Fibroblast of skin of abdomen (primary cell): ENCODE measurements around the gene TAB2.
A peak's percentile ranks its signal among the peaks of the same experiment; 100 is the strongest.

Experiments used
- DNase-seq: peaks from one replicate; pipeline ENCODE4 v3.0.0-alpha.2; 2013

The TAB2 gene

DNA sequence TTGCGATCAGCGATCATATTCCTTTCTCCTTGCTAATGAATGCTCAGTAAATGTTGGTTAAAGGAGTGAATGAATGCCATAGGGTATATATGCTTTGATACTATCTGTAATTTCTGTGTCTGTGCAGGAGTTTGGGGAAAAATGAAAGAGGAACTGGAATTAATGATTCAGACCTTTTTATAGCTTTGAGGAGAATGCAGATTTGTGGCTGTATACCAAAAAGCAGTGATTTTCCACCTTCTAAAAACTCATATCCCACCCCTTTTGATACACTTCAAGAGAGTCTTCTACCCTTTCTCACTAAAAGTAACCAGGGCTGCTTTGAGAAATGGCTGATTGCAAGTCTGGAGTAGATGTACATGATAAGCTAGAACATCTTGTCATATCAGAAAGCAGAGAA, 56.0 kb downstream of the TAB2 start:
- no peak for DNase-seq

DNA sequence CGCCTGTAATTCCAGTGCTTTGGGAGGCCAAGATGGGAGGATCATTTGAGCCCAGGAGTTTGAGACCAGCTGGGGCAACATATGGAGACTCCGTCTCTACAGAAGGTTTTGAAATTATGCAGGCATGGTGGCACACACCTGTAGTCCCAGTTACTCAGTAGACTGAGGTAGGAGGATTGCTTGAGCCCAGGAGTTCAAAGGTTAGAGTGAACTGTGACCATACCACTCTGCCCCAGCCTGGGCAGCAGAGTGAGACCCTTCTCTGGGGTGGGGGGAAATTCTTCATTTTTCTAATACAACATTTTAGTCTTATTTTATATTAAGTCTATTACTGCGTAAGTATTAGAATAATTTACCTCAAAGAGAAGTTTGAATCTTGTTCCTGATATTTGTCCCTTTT, 62.5 kb downstream of the TAB2 start:
- no peak for DNase-seq

DNA sequence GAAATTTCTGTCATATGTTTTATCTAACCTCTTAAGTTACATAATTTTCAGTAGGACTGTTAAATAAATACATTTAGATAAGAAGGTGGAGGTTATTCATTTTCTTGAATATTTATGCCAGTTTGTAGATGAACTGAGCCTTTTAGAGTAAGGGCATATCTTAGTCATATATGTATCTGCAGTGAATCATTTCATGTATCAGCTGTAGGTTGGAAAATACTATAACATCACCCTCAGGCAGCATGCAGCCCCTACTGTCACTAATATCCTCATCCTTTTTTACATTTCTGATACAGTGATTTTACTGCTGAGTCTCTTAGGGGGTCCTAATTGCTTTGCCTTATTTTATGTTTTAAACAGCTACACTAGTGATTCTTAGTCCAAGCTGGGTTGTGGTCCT, 63.0 kb downstream of the TAB2 start:
- no peak for DNase-seq

DNA sequence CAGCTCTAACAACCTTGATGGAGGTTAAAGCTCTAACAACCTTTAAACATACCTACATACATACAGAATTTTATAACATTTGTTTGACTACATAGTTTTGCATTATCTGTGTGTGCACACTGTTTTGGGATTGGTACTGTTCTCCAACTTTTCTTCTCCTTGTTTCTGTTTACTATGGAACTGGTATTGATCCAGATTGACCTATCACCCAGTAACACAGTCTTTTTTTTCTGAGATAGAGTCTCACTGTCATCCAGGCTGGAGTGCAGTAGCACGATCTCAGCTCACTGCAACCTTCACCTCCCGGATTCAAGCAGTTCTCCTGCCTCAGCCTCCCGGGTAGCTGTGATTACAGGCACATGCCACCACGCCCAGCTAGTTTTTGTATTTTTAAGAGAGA, 65.9 kb downstream of the TAB2 start:
- no peak for DNase-seq

DNA sequence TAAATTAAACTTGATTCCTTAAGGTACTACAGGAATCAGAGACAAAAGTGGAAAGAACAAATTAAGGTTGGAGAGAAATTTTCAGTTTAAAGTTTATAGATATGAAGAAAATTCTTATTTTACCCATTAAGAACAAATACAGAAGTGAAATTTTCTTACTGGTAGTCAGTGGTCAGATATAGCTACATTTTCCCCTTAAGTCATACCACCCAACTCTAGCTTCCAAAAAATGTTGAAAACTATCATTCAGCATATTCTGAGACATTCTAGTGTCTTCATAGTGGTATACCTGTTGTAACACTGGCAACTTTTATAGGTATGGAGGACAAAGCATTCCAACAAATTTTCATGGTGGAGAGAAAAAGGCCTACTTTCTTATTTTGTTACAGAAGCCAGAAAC, 67.0 kb downstream of the TAB2 start:
- DNase-seq, result no peak

DNA sequence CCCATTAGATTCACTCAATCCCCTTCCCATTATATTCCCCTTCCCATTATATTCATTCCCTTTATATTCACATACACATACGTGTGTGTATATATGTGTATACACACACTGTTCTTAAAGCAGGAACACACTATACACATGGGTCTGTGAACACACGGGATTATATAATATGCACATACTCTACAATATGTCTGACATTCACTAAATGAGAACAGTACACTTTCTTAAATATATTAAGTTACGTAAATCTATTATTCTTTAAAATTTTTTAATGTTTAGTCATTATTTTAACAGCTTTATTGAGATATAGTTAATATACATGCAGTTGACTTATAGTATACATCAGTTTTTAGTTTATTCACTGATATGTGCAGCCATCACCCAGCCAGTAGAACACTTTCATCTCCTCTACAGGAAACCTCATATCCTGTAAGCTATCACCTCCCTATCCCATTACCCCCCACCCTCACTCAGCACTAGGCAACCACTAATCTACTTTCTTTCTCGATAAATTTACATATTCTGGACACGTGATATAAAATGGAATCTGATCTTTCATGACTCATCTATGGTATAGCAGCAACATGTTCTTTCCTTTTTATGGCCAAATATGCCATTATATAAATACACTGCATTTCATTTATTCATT, 68.6 kb downstream of the TAB2 start:
- no peak for DNase-seq

DNA sequence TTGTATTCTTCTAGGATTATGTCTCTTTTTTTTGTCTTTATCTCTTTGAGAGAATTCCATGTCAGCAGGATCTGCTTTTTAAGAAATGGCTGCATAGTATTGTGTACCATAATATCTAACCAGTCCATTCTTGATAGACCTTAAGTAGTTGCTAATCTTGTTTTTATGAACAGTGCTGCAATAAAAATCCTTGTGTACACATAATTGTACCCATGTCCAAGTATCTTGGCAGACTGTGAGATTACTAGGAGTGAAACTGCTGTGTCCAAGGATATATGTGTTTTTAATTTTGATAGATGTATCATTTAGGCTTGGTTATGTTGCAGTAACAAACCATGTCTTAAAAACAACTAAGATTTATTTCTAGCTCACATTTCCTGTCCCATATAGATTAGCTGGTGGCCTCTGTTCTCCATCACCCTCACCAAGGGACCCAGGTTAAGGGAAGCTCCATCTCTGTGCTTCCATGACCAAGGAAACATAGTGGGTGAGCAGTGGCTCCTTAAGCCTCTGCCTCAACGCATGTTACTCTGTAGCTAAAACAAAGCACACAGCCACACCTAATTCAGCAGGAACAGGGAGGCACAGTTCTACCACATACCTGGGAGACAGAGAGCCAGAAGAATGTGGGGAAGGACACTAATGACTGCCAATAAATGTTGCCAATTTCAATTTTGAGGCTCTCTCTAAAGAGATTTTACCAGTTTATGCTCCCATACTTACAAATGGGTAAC, 70.4 kb downstream of the TAB2 start:
- no peak for DNase-seq

DNA sequence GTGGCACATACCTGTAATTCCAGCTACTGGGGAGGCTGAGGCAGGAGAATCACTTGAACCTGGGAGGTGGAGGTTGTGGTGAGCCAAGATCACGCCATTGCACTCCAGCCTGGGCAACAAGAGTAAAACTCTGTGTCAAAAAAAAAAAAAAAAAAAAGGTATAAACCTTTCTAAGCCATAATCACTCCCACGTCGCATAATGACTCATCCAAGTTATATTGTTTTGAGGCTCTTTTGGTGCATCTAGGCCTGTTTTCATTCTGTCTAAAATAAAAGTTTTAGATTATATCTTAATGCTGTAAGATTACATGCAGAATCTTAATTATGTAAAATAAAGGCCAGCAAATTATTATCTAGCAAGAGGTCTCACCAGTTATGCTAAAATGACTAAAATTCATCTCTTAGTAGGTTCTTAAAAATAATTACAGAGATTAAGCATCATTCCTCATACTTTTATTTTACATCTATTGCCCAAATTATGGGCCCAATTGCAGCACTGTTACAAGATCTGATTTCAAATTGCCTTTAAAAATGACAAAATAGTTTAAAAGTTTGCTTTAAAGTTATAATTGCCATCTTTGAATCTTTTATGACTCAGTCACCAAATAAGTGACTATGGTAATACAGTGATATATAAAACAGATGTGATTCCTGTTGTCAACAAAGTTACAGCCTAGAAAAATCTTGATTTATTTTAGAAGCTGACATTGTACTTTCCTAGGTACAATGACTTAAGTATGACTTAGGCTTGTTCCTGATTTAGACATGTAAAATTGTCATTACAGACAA, 72.2 kb downstream of the TAB2 start:
- DNase-seq, result peak; percentile 21

DNA sequence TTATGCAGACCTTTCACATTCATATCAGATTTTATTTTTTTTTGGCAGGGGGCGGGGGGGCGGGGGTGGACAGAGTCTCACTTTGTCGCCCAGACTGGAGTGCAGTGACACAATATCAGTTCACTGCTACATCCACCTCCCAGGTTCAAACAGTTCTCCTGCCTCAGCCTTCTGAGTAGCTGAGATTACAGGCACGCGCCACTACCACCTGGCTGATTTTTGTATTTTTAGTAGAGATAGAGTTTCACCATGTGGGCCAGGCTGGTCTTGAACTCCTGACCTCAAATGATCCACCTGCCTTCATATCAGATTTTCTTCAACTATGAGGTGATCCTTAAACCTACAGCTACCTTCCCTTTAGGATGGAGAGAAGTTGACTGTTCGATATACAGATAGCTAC, 74.6 kb downstream of the TAB2 start:
- DNase-seq, result no peak

DNA sequence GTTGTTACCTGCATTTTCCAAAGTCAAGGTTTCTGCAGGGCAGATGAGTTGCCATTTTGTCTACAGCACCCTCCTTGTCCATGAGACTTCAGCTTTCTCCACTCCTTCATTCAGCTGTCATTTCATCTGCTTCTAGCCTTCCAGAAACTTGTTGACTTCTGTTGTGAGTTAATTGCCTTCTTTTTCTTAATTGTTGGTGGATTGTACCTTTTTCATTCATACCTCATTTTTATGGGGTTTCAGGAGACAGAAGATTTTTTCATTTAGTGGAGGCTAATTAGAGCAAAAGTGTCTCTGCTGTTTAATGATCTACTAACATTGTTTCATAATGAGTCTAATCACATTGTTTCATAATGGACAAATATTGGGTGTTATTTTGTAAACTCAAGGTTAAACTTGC, 75.0 kb downstream of the TAB2 start:
- DNase-seq, result no peak

DNA sequence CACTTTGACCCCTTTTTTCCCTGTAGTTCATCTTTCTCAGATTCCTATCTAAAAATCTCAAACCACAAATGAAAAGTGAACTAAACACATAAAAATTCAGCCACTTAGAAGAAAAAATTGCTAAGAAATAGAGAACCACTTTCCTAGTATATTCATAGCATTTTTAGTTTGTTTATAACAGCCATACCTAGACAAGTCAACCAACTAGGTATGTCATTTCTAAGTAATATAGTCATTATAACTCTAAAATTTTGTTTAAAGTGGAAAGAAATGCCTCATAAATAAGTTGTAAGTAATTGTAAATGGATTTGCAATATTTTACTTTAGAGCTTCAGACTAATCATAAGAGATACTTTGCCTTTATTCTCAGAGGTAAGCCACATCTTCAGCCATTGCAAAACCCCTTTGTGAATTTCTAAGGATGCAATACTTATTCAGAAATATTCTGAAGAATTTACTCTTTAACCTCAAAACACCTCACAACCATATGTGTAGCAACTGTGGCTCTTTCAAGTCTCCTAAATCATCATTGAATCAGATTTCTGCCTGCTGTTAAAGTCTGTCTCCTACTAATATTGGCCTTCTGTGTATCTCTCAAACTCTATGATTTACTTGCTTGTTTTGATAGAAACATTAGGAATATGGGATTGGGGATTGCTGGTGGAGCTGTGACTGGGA, 75.6 kb downstream of the TAB2 start:
- DNase-seq, result peak; percentile 54

DNA sequence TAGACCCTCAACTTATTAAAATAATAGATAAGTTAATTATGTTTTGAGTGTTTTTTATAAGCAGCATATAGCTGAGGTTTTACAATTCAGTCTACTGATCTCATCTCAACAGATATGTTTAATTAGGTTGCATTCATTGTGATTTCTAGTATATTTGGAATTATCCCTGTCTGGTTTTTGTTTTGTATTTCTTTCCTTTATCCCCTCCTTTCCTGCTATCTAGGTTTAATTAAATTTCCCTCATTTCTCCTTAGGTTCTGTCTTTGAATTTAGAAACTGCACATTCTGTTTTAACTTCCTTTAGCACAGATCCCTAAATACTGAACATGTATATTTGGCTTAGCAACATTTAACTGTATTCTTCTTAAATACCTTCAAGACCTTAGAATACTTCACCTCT, 77.7 kb downstream of the TAB2 start:
- DNase-seq, result no peak

DNA sequence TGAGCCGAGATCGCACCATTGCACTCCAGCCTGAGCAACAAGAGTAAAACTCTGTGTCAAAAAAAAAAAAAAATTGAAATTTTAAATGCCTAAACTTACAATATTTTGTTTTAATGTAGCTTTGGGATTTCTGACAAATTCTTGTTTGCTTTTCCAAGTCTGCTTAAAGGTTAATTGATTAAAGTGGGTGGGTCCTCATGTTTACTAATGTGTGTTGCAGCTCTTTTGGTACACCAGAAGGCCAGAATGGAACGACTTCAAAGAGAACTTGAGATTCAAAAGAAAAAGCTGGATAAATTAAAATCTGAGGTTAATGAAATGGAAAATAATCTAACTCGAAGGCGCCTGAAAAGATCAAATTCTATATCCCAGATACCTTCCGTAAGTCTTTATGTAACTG, 79.9 kb downstream of the TAB2 start:
- no peak for DNase-seq

DNA sequence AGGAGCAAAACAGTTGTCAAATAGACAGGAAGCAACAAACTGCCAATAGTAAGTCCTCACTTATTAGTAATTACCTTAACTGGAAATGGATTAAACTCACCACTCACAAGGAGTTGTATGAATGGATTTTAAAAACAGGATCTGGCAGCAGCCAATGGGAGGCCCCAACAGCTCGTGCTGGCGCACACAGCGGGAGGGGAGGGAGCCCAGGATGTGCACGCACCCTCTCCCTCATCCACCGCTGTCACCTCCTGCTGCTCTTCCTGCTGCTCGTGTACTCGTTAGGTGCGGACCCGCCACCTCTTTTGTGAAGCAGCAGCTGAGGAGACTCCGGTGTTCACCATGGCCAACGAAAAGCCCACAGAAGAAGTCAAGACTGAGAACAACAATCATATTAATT, 82.5 kb downstream of the TAB2 start, which contains the start of gene SUMO4:
Gene SUMO4, plus strand, starts transcription at position 213 of the 400 bp plus-strand sequence. Its CDS starts 130 bp downstream, at position 343.
- DNase-seq, result no peak

DNA sequence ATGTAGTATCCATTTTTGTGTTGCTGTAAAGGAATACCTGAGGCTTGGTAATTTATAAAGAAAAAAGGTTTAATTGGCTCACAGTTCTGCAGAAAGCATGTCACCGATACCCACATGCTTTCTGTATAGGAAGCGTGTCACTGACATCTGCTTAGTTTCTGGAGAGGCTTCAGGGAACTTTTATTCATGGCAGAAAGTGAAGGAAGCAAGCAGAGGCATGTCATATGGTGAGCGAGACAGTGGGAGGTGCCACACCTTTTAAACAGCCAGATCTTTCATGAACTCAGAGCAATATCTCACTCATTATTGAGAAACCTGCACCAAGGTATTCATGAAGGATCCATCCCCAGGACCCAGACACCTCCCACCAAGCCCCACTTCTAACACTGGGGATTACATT, 86.0 kb downstream of the TAB2 start:
- DNase-seq, result no peak

DNA sequence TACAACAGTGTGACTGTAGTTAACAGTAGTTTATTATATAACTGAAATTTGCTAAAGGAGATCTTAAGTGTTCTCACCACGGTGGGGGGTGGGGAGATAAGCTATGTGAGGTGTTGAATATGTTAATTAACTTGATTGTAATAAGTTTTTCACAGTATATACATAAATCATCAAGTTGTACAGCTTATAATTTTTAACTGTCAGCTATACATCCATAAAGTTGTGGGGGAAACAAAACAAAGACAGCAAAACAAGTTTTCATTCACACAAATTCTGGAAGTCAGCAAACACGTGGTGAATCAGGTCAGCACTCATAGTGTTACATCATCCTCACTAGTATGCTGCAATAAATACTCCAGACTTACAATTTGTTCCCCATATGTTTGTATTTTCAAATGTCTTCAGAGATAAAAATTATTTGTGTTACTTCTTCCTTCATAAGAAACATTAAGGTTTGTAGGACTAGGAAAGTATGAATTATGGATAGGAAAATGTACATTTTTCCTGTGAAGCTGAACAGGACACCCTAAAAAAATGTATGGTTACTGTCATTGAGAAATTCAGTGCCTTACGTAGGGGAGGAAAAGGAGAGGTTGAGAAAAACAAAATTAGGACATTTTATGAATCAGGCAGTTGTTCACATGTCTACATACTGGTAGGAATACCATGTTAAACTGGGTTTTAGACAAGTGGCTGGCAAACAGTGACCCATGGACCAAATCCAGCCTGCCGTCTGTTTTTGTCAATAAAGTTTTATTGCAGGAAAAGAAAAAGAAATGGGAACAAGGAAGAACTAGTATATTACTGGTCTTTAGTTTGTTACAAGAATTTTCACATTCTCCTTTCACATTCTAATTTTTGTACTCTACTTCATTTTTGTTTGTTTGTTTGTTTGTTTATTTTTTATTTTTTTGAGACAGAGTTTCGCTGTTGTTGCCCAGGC, 88.6 kb downstream of the TAB2 start:
- DNase-seq, result peak; percentile 62

DNA sequence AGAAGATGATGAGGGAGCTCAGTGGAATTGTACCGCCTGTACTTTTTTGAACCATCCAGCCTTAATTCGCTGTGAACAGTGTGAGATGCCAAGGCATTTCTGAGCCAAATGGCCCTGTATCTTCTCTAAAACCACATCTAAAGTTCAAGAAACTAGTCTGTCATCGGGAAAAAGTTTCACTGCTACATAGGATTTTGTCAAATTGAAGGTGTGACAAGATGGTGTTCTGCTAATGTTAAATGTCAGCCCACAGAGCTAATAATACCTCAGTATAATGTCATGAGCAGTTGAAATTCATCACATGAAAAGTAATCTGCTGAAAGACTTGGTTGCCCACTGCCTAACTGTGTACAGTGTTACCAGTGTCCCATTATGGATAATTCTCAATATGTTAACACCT, 92.1 kb downstream of the TAB2 start:
- DNase-seq, result no peak

DNA sequence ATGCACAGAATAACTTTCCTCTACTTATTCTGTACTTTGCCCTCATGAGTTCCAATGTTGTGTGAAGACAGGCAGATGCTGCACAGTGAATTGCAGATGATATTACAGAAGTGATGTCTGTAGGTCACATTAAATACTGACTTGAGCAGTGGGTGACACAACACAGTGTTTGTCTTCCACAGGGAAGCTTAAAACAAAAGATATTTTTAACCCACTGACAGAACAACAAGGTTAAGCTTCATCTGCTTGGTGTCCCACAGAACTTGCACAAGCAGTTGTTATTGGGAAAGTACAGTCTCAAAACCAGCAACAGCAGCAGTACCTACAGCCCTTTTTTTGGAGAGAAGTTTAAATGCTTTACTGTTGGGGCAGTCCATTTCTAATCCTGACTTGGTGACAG, 93.0 kb downstream of the TAB2 start:
- DNase-seq, result no peak

DNA sequence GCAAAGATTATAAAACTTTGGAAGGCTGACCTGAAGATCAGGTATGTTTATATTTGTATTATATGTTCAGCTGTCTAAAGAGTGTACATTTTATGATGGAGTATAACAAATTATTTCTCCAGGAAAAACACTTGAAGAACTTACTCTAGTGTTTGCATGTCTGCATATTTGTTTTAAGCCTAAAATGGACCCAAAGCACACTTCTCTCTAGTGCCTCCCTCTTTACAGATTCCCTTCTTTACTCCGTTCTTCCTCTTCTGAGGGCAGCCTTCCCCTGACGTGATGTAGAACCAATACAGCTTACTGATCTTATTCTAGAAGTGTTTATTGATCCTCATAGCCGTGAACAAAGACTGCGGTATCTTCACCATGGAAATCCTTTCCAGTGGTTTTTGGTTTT, 96.5 kb downstream of the TAB2 start:
- no peak for DNase-seq

DNA sequence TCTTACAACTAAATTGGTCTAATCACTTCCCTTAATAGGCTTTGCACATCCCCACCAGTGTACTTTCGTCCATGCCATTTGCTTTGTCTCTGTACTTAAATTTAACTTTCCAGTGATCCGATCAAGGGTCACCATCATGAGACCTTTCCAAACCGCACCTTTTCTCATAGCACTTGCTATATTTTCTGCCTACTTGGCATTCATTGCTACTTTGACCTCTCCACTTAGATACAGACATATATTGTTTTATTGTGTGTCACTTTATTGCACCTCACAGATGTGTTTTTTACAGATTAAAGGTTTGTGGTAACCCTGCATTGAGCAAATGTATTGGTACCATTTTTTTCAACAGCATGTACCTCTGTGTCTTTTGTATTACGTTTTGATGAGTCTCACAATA, 97.3 kb downstream of the TAB2 start:
- no peak for DNase-seq

DNA sequence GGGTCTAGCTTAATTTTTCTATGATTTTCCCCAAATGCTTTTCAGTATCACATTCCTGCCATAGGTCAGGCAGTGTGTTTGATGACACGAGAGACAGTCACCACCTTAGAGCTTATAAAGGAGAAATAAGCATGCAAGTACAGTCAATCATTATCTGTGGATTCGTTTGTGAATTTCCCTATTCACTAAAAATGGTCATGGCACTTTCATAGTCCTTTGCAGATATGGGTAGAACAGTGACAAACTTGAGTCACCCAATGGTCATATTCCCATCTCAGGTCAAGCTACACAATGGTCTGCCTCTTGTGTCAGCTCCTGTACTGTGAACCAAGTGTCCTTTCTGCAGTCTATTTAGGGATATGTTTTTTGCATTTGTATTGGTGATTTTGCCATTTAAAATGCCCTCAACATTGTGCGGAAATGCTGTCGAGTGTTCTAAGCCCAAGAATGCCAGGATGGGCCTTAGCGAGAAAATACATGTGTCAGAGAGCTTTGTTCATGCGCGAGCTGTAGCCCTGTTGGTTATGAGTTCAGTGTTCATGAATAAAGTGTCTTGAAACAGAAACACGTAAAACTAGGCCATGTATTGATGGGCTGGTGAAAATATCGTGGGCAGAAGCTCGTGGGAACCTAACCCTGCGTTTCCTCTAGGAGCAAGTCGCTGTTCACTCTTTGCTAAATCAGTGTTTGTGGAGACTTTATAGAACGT, 102.3 kb downstream of the TAB2 start:
- DNase-seq, result no peak
